IMR-90 (cell line): ENCODE measurements around the gene SF3B3.

Experiments used
- BHLHE40 ChIP-seq: fragments of 150-350 bp; IDR thresholded peaks from 2 replicates; pipeline ENCODE4 v1.6.1; 2016; ENCODE audit warnings: mild to moderate bottlenecking, low read depth, low read length
- MAFK ChIP-seq: IDR thresholded peaks from 2 replicates; pipeline ENCODE4 v1.6.1; 2012; ENCODE audit warnings: low read depth, low read length, improper control_type of control experiment
- POLR2A ChIP-seq: IDR thresholded peaks from 2 replicates; pipeline ENCODE4 v1.6.1; 2012; ENCODE audit warnings: mild to moderate bottlenecking, low read depth, low read length
- RAD21 ChIP-seq: IDR thresholded peaks from 2 replicates; pipeline ENCODE4 v1.6.1; 2012; ENCODE audit warnings: low read length, improper control_type of control experiment
- TF ChIP-seq, protein P1 (sequence below): conservative IDR thresholded peaks from 2 replicates; pipeline ENCODE4 v1.5.1; 2012; ENCODE audit warnings: mild to moderate bottlenecking, low read depth, low read length, improper control_type of control experiment
- TF ChIP-seq, protein P2 (sequence below): fragments of 150-350 bp; IDR thresholded peaks from 2 replicates; pipeline ENCODE4 v1.6.1; 2017; ENCODE audit warnings: mild to moderate bottlenecking, antibody characterized with exemption, low read length, low read depth
- TF ChIP-seq, protein P3 (sequence below): fragments of 150-350 bp; IDR thresholded peaks from 2 replicates; pipeline ENCODE4 v1.6.1; 2016; ENCODE audit warnings: low read depth, mild to moderate bottlenecking, low read length, moderate library complexity, borderline replicate concordance

DNA sequence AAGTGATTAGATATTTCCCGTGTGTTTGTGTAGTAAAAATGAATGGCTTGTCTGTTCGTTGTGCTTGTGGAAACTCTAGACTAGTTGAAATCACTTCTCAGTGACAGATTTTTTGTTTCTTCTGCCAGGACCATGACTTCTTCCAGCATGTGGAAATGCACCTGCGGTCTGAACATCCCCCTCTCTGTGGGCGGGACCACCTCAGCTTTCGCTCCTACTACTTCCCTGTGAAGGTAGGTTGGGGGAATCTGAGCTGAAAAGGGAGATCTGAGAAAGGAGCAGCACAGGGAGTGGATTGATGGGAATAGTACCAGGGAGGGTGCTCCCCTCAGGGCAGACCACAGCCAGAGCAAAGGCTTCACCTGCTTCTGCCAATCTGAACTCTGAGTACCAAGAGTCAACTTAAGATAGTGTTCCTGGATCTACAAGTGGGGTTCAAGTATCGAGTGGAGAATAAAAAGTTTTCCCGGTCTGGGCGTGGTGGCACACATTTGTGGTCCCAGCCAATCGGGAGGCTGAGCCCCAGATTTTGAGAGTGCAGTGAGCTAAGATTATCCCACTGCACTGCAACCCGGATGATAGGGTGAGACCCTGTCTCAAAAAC, 47.5 kb downstream of the SF3B3 start:
- no peak for TF ChIP-seq BHLHE40
- TF ChIP-seq, protein P1, sequence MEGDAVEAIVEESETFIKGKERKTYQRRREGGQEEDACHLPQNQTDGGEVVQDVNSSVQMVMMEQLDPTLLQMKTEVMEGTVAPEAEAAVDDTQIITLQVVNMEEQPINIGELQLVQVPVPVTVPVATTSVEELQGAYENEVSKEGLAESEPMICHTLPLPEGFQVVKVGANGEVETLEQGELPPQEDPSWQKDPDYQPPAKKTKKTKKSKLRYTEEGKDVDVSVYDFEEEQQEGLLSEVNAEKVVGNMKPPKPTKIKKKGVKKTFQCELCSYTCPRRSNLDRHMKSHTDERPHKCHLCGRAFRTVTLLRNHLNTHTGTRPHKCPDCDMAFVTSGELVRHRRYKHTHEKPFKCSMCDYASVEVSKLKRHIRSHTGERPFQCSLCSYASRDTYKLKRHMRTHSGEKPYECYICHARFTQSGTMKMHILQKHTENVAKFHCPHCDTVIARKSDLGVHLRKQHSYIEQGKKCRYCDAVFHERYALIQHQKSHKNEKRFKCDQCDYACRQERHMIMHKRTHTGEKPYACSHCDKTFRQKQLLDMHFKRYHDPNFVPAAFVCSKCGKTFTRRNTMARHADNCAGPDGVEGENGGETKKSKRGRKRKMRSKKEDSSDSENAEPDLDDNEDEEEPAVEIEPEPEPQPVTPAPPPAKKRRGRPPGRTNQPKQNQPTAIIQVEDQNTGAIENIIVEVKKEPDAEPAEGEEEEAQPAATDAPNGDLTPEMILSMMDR: no peak
- no peak for TF ChIP-seq RAD21
- TF ChIP-seq, protein P2, sequence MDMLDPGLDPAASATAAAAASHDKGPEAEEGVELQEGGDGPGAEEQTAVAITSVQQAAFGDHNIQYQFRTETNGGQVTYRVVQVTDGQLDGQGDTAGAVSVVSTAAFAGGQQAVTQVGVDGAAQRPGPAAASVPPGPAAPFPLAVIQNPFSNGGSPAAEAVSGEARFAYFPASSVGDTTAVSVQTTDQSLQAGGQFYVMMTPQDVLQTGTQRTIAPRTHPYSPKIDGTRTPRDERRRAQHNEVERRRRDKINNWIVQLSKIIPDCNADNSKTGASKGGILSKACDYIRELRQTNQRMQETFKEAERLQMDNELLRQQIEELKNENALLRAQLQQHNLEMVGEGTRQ: no peak
- TF ChIP-seq POLR2A: no peak
- TF ChIP-seq, protein P3, sequence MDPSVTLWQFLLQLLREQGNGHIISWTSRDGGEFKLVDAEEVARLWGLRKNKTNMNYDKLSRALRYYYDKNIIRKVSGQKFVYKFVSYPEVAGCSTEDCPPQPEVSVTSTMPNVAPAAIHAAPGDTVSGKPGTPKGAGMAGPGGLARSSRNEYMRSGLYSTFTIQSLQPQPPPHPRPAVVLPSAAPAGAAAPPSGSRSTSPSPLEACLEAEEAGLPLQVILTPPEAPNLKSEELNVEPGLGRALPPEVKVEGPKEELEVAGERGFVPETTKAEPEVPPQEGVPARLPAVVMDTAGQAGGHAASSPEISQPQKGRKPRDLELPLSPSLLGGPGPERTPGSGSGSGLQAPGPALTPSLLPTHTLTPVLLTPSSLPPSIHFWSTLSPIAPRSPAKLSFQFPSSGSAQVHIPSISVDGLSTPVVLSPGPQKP: no peak
- no peak for TF ChIP-seq MAFK
